Stomach (tissue), 9 donors: Measurements from ENCODE around the gene F2. TPM values are rescaled to one million over a fixed set of nuclear protein-coding genes. Genes with fewer than 3 reads are reported as not detected.

Experiments used
- DNase-seq, 2 donors: peaks; one replicate each; pipeline versions ENCODE4 v3.0.0 to v3.0.0-alpha.2; 2013 to 2019
- H3K27ac ChIP-seq, 5 donors: fragments of 200-600 bp in 4 of 5; sonication (generic) in 4 of 5; one replicate each; pipeline ENCODE4 v1.5.1; 2013 to 2019; ENCODE audit warnings: mild to moderate bottlenecking in 1 of 5, moderate library complexity in 1 of 5
- H3K27me3 ChIP-seq, 3 donors: fragments of 200-600 bp; sonication (generic); one replicate each; pipeline ENCODE4 v1.5.1; 2017 to 2019; ENCODE audit warnings: mixed run types in 1 of 3
- H3K36me3 ChIP-seq, 4 donors: fragments of 200-600 bp; sonication (generic); 1 replicate in 3 of 4; 2 replicates in 1 of 4; pipeline ENCODE4 v1.5.1; 2016 to 2019
- H3K4me1 ChIP-seq, 4 donors: fragments of 200-600 bp; sonication (generic); one replicate each; pipeline ENCODE4 v1.5.1; 2016 to 2019
- H3K4me3 ChIP-seq, 4 donors: fragments of 200-600 bp; sonication (generic) in 3 of 4; one replicate each; pipeline ENCODE4 v1.5.1; 2016 to 2019; ENCODE audit warnings: mild to moderate bottlenecking in 1 of 4
- H3K9me3 ChIP-seq, 4 donors: fragments of 200-600 bp; sonication (generic); one replicate each; pipeline ENCODE4 v1.5.1; 2016 to 2019
- EP300 ChIP-seq: sonication (generic); formaldehyde crosslinking; IDR thresholded peaks from one replicate; pipeline ENCODE4 v1.6.1; 2017; ENCODE audit warnings: antibody characterized with exemption
- POLR2A ChIP-seq, 4 donors: fragments of 450-650 bp; IDR thresholded peaks; one replicate each; pipeline ENCODE4 v1.6.1; 2016; ENCODE audit warnings: antibody characterized with exemption in 4 of 4, control low read depth in 2 of 4, mild to moderate bottlenecking in 1 of 4, moderate library complexity in 1 of 4
- POLR2AphosphoS5 ChIP-seq, 3 donors: sonication (generic); formaldehyde crosslinking; IDR thresholded peaks; one replicate each; pipeline ENCODE4 v1.6.1; 2016; ENCODE audit warnings: antibody characterized with exemption in 3 of 3
- WGBS, 5 donors: extraction: QIAGEN DNeasy Blood & Tissue Kit in 3 of 5; methylation state at CpG; one replicate each; pipeline versions ENCODE4 v1.1.5 to v1.1.7; 2013 to 2018; 5-methylcytosine and 5-hydroxymethylcytosine counted together
- intact Hi-C: fragments of 100-400 bp; cut with DNase I; formaldehyde crosslinking; loops from one replicate; pipeline ENCODE4 v1.15.1; 2023; ENCODE audit warnings: low total_unique reads
- polyA plus RNA-seq, 3 donors: library from polyadenylated mRNA; stranded (reverse); fragments of 200-250 nt; gene quantifications; one replicate each; pipeline ENCODE4 v1.2.3, GENCODE V29; 2013
- total RNA-seq, 5 donors: library from RNA; depleted of rRNA; stranded (reverse); fragments of >200 nt; gene quantifications; one replicate each; pipeline versions ENCODE4 v1.1.0 to v1.2.3, GENCODE V29; 2014 to 2016
- TF ChIP-seq, protein P1 (sequence below), 7 experiments: fragments of 450-650 bp in 4 of 7; fragments of 200-600 bp in 3 of 7; sonication (generic) in 3 of 7; IDR thresholded peaks; one replicate each; pipeline ENCODE4 v1.5.1; 2016 to 2019; ENCODE audit warnings: antibody characterized with exemption in 7 of 7, control low read depth in 2 of 7, mild to moderate bottlenecking in 1 of 7
- donor health status: healthy with polysubstance abuse.
- donor health status: Bipolar disorder and iron deficiency.
- donor health status: healthy.

Gene F2
- total and polyA plus RNA-seq, 8 donors: 0.19 to 0.92 (median 0.33) TPM; not detected in 5

DNA sequence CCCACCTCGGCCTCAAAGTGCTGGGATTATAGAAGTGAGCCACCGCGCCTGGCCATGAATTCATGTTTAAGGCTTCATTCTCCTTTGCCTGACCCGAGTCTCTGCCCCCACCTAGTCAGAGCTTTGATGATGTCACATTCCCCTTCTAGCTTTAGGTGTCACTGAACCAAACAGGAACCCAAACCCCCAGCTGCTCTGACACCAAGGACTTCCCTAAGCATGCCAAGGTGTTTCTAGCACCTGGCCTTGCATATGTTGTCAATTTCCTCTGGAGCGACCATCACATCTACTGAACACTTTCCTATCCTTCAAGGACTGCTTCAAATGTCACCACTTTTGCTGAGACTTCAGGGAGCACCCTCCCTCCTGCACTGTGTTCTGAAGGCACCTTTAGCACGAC, 2.3 kb downstream of the F2 start:
- DNase-seq: no peak
- Histone ChIP-seq H3K27ac (no peak overlapping the region), H3K27me3 (no peaks in the 10 kb centered on the region), H3K4me3 (no peak overlapping the region), H3K4me1 (peaks cover 9 to 22% (median 19%) of the 10 kb centered on the region in 4 donors), H3K9me3 (no peaks in the 10 kb centered on the region), H3K36me3 (no peaks in the 10 kb centered on the region)
- intact Hi-C loops: no loop called here
- TF ChIP-seq POLR2A (IDR thresholded peaks at IDR 0.05) (no peak), EP300 (no peak), POLR2AphosphoS5 (IDR thresholded peaks at IDR 0.05) (no peak)
- TF ChIP-seq, protein P1, sequence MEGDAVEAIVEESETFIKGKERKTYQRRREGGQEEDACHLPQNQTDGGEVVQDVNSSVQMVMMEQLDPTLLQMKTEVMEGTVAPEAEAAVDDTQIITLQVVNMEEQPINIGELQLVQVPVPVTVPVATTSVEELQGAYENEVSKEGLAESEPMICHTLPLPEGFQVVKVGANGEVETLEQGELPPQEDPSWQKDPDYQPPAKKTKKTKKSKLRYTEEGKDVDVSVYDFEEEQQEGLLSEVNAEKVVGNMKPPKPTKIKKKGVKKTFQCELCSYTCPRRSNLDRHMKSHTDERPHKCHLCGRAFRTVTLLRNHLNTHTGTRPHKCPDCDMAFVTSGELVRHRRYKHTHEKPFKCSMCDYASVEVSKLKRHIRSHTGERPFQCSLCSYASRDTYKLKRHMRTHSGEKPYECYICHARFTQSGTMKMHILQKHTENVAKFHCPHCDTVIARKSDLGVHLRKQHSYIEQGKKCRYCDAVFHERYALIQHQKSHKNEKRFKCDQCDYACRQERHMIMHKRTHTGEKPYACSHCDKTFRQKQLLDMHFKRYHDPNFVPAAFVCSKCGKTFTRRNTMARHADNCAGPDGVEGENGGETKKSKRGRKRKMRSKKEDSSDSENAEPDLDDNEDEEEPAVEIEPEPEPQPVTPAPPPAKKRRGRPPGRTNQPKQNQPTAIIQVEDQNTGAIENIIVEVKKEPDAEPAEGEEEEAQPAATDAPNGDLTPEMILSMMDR (IDR thresholded peaks at IDR 0.05): no peak
- 81 to 87% (median 85%) methylated on average over 6 of the region's 6 CpGs for WGBS, 5 donors

DNA sequence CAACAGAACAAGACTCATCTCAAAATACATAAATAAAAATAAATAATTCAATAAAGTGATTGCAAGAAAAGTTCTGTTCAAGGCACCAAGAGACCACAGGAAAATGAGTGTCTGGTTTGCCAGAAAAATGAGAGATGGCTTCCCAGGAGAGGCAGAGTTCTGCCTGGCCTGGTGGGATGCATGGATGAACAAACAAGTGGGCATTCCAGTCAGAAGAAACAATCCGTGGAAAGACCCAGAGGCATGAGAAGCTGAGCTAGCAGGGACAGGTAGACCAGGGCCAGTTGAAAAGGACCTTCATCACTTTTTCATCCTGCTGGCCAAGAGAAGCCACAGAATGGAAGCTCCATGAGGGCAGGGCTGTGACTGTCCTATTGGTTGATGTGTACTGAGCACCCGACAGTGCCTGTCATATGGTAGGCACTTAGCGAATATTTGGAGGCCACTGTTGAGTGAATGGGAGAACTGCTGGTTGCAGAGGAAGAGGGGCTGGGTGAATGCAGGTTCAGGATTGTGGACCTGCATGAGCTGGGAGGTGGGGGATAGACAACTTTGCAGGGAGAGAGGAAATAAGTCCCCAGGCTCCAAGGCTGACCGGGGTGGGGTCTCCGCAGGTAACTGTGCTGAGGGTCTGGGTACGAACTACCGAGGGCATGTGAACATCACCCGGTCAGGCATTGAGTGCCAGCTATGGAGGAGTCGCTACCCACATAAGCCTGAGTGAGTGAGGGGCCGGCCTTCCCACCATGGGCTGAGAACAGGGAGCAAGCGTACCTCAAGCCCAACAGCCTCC, 3.7 kb downstream of the F2 start:
- 93 to 98% (median 96%) methylated on average over 11 of the region's 11 CpGs for WGBS, 5 donors
- H3K4me1 ChIP-seq: peaks cover 9 to 21% (median 13%) of the 10 kb centered on the region in 4 donors
- H3K36me3 ChIP-seq: no peaks in the 10 kb centered on the region
- H3K9me3 ChIP-seq: no peaks in the 10 kb centered on the region
- DNase-seq: no peak
- TF ChIP-seq EP300 (no peak), POLR2A (IDR thresholded peaks at IDR 0.05) (no peak), POLR2AphosphoS5 (IDR thresholded peaks at IDR 0.05) (no peak)
- TF ChIP-seq, protein P1 (IDR thresholded peaks at IDR 0.05): no peak
- no peak overlapping the region for H3K4me3 ChIP-seq
- intact Hi-C loops: no loop called here
- H3K27ac ChIP-seq: no peak overlapping the region
- H3K27me3 ChIP-seq: no peaks in the 10 kb centered on the region

DNA sequence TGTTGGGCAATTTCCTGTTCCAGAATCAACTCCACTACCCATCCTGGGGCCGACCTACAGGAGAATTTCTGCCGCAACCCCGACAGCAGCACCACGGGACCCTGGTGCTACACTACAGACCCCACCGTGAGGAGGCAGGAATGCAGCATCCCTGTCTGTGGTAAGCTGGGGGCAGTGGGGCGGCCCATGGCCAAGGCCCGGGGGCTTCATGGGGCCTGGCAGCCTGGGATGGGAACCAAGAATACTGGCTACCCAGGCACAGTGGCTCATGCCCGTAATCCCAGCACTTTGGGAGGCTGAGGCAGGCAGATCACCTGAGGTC, 4.3 kb downstream of the F2 start:
- Histone ChIP-seq H3K4me3 (no peak overlapping the region), H3K9me3 (no peaks in the 10 kb centered on the region), H3K27me3 (no peaks in the 10 kb centered on the region), H3K27ac (no peak overlapping the region), H3K36me3 (no peaks in the 10 kb centered on the region), H3K4me1 (peaks cover 8 to 15% (median 10%) of the 10 kb centered on the region in 4 donors)
- DNase-seq: no peak
- 85 to 95% (median 88%) methylated on average over 3 to 8 of the region's 8 CpGs for whole genome bisulfite sequencing, 5 donors
- TF ChIP-seq EP300 (no peak), POLR2AphosphoS5 (IDR thresholded peaks at IDR 0.05) (no peak), POLR2A (IDR thresholded peaks at IDR 0.05) (no peak)
- TF ChIP-seq, protein P1 (IDR thresholded peaks at IDR 0.05): no peak
- intact Hi-C loops: no loop called here

DNA sequence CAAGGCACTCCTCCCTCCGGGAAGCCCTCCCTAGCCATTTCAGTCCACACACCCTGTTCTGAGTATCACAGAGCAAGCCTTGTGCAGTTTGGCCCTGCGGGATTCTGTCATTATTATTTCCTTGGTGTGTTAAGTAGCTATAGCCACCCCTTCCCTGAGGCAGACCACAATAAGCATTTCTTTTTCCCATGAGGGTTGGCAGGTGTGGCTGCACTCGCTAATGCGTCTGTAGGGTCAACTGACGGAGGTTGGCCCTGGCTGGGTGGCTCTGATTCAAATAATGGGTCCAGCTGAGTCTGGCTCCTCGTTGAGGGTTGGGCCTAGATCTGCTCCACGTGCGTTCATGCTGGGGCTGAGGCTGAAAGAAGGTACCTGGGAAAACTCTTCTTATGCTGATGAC, 5.1 kb downstream of the F2 start:
- Histone ChIP-seq H3K27me3 (no peaks in the 10 kb centered on the region), H3K9me3 (no peaks in the 10 kb centered on the region), H3K36me3 (no peaks in the 10 kb centered on the region), H3K27ac (no peak overlapping the region), H3K4me3 (no peak overlapping the region), H3K4me1 (peaks cover under 1 to 8% (median 3%) of the 10 kb centered on the region in 4 donors)
- 46 to 70% (median 49%) methylated on average over 8 of the region's 8 CpGs for WGBS, 5 donors
- intact Hi-C loops: no loop called here
- DNase-seq: peak in 1 of 2 donors; percentile 26
- TF ChIP-seq EP300 (no peak), POLR2A (IDR thresholded peaks at IDR 0.05) (no peak), POLR2AphosphoS5 (IDR thresholded peaks at IDR 0.05) (no peak)
- TF ChIP-seq, protein P1 (IDR thresholded peaks at IDR 0.05): no peak
